HG02870 (cell line): ENCODE data around the gene CYP2J2.
"Not testable (repeated sequence)": the region's sequence is repeated elsewhere in the genome, so short reads cannot be mapped to it uniquely, and the experiment has no call there.

Experiments used
- ATAC-seq: cut with Tn5 transposase; IDR thresholded peaks from one replicate; pipeline ENCODE4 v1.9.1; 2021; ENCODE audit warnings: mild to moderate bottlenecking, moderate library complexity; ENCODE audit not compliant: unreplicated experiment

The CYP2J2 gene

GRCh38 chr1:59926381-59927123, at the start of gene CYP2J2:
Gene CYP2J2, minus strand, starts transcription at chr1:59926773. Its CDS starts 27 bp downstream, at chr1:59926746.
- peak; percentile 65 for ATAC-seq

- ATAC-seq: no peak
These were observed 47.1 kb upstream of the CYP2J2 start for GRCh38 chr1:59973719-59974118.

- no peak for ATAC-seq
These were observed 45.8 kb upstream of the CYP2J2 start for GRCh38 chr1:59972216-59972927.

- peak; percentile 76 for ATAC-seq
These were observed 44.9 kb upstream of the CYP2J2 start for GRCh38 chr1:59971464-59971911.

- ATAC-seq: not testable (repeated sequence)
These were observed 43.1 kb upstream of the CYP2J2 start for GRCh38 chr1:59969542-59970175.

GRCh38 chr1:59968746-59969145, 42.2 kb upstream of the CYP2J2 start:
- ATAC-seq: not testable (repeated sequence)

- no peak for ATAC-seq
These were observed 41.2 kb upstream of the CYP2J2 start for GRCh38 chr1:59967780-59968179.

GRCh38 chr1:59967141-59967697, 40.6 kb upstream of the CYP2J2 start:
- no peak for ATAC-seq

GRCh38 chr1:59952065-59952464, 25.5 kb upstream of the CYP2J2 start:
- ATAC-seq: no peak

- no peak for ATAC-seq
These were observed 23.1 kb upstream of the CYP2J2 start for GRCh38 chr1:59949648-59950047.

- ATAC-seq: no peak
These were observed 22.4 kb upstream of the CYP2J2 start for GRCh38 chr1:59948990-59949389.

GRCh38 chr1:59947047-59947938, 20.7 kb upstream of the CYP2J2 start:
- ATAC-seq: peak; percentile 90

- ATAC-seq: no peak
These were observed 19.2 kb upstream of the CYP2J2 start for GRCh38 chr1:59945790-59946189.

- no peak for ATAC-seq
These were observed 12.8 kb upstream of the CYP2J2 start for GRCh38 chr1:59939393-59939792.

GRCh38 chr1:59937636-59938210, 11.2 kb upstream of the CYP2J2 start:
- ATAC-seq: no peak

GRCh38 chr1:59936358-59936821, 9.8 kb upstream of the CYP2J2 start:
- ATAC-seq: no peak

GRCh38 chr1:59928996-59929395, 2.4 kb upstream of the CYP2J2 start:
- ATAC-seq: no peak

- ATAC-seq: no peak
These were observed 640 bp upstream of the CYP2J2 start for GRCh38 chr1:59927213-59927612.

GRCh38 chr1:59924653-59925052, 1.9 kb downstream of the CYP2J2 start:
- ATAC-seq: no peak
